Colon (tissue), 2 donors: ENCODE data around the gene GIPC3.

Source experiments
- FAIRE-seq: peaks from 2 replicates; lab custom pipeline; 2012; peaks lifted over from hg19 to GRCh38; lab: Jason Lieb, UNC
- donor health status: control.
- donor health status: control.

Gene GIPC3

DNA sequence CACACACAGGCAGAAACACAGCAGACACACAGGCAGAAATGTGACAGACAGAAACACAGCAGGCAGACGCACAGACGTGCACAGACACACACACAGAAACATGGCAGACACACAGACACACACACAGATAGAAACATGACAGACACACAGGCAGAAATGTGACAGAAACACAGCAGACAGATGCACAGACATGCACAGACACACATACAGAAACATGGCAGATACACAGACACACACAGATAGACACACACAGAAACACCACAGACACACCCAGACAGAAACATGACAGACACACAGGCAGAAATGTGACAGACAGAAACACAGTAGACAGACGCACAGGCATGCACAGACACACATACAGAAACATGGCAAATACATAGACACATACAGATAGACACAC, 20.1 kb downstream of the GIPC3 start:
- FAIRE-seq = no peak

DNA sequence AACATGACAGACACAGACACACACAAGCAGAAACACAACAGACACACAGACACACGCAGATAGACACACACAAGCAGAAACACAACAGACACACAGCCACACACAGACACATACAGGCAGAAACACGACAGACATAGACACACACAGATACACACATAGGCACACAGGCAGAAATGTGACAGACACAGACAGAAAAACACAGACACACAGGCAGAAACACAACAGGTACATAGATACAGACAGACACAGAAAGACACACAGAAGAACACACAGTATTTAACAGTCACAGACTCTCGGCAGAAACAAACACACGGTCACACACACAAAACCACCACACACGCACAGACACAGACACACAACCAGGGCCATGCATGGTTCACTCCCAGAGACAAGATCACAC, 20.5 kb downstream of the GIPC3 start:
- no peak for FAIRE-seq

DNA sequence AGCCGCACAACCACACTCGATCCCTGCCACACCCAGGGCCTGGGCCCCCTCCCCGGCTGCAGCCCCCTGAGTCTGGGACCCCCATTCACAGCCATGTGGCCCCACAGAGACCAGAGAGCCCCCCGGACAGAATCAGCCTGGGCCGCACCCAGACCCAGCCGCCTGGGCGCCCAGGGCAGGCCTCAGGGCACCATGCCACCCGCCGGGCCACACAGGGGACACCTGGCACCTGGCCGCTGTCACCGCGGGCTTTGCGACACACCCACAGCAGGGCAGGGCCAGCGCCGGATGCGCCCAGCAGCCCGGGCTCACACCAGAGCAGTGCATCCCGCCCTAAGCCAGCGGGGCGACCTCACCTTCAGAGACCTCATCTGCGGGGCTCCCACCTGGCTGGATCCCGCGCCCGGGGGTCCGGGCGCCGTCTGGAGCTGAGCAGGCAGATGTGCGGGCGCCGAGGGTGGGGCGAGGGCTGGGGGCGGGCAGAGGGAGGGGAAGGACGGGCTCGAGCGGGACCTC, 21.0 kb downstream of the GIPC3 start:
- no peak for FAIRE-seq

DNA sequence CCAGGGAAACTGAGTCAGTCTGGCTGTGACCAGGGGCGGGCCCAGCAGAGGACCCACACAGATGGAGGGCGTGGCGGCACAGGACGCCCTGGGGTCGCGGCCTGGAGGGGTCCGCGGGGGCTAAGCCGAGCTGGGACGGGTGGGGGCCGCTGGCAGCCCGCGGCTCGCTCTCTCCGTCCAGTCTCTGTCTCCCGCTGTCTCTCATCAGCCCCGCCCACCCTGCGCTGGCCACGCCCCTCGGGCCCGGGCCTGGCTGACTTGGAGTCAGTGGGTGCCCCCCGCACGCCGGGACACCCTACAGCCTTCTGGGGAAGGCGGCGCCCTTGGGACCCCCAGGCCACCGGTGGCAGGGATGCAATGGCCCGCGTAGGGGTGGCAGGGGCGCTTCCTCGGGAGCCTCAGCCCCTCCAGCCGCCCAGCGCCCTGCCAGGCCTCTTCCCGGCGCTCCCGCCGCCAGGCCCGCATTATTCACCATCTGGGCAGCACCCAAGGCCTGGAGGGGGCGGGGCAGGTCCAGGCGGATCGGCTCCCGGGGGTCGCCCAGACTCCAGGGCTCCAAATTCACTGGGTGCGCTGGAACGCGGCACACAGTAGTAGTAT, 21.5 kb downstream of the GIPC3 start, which contains the start of gene TBXA2R:
TBXA2R (minus strand) TSS at position 186 of the 600 bp plus-strand sequence. CDS start 6,241 bp downstream, outside the sequence.
- no peak for FAIRE-seq

DNA sequence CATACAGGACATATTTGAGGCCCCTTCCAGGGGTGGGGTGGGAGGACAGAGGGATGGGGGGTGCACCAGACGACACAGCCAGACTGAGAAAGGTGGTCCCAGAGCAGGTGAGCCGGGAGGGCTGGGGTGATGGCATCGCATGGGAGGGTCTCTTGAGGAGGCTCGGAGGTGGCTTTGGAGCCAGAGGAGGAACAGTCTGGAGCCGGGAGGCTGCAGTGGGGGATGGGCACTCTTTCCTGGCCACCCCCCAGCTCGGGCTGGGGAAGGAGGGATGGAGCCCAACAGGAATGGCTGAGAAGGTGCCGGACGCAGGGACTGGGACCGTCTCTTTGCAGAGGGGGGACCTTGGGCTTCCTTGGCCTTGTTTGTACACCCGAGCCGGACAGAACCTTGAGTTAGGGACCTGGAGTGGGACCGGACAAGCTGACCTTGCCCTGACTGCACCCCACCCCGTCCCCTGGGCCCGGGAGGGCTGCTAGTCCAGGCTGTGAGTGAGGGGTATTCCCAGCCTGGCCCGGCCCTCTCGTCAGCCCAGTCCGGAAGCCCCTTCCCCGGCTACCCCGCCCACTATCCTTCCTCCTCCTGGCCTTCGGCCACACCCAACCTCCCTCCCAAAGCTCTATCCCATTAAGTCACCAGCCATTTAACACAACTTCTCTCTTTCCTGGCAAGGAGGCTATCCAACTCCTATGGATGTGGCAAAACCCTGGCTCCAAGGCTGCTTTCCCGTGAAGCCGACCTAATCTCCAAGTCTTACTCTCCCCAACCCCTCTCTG, 22.2 kb downstream of the GIPC3 start:
- no peak for FAIRE-seq

DNA sequence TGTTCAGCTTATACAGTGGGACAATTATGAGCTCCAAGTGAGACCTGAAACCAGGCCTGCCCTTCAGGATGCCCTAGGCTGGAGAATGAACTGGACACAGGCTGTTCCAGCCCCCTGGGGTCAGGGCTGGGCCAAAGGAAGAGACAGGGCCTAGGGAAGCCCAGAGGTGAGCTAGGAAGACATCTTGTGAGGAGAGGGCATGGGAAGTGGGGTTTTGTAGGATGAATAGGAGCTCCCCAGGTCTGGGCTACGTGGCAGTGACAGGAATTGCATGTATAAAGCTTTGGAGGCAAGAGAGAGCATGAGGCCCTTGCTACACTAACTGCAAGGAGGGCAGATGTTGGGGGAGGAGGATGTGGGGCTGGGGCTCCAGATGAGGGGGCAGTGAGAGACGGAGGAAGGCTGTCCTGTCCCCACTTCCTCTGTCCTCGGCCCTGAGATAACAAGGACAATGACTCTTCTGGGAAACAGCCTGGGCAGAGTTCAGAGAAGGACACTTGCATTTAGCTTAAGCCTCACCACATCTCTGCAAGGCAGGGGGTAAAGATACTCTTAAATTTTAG, 22.9 kb downstream of the GIPC3 start:
- no peak for FAIRE-seq

DNA sequence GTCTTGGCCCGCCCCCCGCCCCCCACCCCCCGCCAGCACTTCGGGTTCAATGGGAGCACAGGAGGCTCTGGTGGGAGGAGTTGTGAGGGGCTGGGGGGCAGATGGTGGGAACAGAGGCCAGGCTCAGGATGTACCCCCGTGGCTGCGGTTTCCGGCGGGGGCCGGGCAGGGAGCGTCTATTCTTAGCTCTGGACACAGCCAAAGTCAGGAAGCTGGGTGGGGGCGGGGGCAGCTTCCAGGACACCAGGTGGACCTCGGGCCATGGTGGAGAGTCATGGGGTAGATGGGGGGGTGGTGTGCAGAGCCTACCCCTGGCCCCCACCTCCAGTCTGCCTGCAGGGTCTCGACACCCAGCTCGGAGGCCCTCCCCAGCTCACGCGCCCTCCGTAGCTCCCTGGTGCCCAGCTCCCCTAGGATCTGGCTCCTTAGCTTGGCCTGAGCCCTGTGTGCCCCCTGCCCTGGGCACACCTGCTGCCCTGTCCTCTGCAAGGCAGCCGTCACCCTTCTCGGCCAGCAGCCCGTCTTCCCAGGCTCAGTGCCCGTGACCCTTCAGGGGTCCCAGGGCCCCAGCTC, 23.6 kb downstream of the GIPC3 start:
- FAIRE-seq = no peak

DNA sequence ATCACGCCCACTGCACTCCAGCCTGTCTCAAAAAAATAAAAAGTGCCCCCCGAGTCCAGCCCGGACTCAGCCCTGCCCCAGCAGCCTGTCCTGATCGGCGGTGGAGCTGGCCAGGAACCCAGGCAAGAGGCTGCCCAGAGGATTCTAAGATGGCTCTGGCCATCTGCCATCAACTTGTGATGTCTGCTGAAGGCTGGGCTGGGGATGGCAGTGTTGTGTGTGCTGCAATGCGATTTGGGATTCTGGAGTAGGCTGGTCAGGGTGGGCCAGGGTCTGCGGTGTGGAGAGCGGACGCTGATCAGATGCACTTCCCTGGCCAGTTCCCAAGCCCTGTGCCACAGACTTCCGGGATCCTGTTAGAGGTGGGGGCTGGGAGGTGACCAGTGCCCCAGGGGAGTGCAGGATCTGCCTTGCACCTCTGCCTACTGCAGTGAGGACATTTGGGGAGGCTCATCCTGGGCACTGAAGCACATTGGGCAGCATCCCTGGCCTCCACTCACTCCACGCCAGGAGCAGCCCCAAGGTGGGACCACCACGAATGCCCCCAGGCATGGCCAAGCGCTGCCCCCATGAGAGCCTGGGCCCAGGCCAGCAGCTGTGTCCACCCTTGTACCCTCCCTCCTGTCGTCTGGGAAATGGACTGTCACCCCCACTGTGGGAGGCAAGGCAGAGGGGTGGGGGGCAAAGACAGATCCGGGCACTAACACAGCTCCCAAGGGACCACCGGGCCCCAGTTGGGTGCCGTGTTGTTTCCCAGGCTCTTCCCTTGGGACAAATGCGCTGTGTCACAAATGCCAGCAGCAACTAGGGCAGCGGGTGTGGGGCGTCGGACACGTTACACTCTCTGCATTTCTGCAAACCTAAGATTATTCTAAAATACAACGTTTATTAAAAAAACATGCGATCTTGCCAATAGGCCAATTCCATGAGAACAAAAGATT, 24.8 kb downstream of the GIPC3 start:
- no peak for FAIRE-seq

DNA sequence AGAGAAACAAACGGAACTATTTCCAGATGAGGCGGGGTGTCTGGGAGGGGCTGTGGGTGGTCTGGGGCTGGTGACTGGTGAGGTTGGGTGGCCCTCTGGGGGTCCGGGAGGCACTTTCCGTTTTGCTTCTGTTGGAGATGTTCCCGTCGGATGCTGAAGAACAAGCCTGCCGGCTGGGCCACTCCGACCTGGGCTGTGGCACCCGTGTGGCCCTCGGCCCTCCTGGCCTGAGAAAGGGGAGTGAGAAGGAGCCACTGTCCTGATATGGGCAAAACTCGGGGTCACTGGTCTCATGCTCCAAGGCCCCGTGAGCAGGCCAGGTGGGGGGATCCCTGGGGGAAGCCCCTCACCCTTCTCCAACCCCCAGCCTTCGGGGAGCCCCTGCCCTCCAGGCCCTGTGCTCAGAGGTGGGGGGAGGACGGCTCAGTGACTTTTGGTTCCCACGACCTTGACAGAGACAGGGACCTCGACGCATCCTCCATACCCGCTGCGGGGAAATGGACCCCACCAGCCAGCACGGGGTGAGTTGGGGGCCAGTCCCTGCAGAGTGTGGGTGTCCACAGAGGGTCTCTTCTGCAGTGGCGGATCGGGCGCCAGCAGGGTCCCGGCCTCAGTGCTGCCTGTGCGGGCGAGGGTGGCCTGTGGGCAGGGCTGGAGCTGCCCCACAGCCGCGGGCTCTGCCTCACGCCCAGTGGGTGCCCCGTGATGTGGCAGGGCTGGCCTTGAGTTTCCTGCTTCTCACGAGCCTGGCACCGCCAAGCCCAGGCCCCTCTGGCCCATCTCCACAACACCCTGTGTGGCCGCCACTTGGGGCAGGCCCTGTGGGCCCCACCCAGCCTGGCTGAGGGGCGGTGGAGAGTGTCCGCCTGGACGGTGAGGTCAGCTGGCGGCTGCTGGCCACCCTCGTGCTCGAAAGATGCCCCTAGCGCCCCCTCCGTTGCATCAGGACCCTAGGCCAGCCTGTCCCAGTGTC, 25.8 kb downstream of the GIPC3 start:
- FAIRE-seq = no peak

DNA sequence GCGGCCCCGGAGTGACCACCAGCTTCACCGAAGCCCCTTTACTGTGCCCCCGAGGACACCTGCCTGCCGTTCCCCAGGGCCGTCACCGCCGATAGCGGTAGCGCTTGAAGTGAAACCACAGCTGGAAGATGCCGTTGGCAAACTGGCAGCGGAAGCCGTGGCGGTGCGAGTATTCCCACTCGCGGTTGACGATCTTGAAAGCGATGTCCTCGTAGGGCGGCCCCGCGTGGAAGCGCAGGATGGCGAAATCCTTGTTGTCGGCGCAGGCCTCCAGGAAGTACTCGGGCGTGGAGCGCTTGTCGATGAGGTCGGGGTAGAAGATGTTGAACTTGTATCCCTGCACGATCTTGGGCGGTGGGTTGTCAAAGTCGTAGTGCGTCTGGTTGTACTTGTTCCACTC, 26.6 kb downstream of the GIPC3 start:
- no peak for FAIRE-seq

DNA sequence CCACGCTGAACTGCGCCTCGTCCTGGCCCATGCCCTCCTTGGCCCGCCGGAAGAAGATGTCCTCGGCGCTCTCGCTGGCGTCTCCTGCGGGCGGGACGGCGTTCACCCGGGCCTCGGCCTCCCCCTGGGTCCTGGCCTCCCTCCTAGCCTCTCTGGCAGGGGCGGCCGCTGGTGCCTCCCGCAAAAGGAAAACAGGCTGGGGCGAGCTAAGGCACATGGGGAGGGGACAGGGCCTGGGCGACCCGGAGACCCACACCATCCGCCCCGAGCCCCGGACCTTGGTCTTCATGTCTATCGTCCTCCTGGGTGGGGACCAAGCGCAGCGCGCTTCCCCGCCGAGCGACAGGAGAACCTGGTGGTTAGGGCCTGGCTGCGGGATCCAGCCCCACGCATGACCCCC, 27.1 kb downstream of the GIPC3 start:
- no peak for FAIRE-seq

DNA sequence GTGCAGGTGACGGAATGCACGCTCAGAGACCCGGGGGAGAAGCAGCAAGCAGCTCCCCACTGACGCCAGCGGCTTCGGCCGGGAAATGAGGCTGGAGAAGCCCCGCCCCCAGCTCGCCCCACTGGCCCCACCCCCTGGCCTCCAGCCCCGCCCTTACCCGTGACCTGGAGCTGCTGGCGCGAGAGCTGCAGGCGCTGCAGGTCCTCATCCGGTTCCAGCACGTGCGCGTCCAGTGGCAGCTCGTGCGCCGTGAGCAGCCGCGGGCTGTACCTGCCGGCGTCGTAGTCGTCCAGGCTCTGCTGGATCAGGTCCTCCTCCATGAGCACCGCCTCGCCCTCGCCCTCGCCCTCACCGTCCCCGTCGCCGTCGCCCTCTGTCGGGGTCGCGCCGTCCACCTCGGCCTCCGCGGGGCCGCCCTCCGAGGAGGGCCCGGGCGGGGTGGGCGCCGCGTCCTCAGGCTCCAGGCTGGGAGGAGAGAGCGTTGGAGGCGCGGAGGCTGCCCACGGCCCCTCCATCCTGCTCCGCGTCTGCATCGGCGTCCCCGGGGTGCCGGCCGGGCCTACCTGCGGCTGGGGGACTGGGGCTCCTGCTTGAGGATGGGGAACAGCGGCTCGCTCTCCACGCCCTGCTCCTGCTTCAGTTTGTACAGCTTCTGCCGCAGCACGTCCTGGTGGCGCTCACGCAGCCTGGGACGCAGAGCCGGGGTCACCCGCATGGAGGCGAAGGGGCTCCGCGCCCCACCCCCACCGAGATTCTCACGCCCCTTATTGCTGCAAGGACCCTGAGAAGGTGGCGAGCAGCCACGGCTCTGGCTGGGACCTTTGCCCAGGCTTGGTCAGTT, 27.8 kb downstream of the GIPC3 start:
- FAIRE-seq = no peak

DNA sequence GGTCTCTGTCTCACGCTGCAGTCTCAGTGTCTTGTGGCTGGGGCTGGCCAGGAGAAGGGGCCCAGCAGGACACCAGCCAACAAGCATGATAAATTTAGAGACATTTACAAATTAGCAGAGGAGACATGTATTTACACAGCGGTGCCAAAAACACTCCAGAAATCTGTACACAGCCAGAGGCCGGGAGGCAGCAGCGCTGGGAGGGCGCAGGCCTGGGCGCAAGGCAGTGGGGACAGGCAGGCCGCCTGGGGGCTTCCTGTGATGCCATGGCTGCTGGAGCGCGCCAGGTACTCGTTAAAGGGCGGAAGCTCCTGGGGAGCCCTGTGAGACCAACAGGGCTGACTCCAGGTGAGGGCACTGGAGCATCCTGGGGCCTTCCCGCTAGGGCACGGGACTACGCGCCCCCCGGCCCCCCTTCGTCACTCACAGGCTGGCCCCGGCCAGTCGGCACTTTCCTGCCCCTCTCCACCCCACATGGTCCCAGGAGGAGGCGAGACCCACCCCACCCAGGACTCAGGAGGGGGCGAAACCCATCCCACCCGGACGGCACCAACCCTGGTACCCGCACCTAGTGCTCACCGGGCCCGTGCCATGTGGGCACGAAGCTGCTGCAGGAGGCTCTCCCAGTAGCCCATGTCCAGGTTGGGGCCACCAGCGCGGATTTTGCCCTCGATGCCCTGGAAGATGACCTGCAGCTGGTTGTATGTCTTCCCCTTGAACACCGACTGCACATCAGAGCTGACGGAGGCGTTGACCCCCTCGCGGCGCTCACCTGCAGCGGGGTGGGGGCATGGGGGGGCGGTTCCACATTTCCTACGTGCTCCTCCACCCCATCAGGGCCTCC, 28.8 kb downstream of the GIPC3 start:
- FAIRE-seq = no peak

DNA sequence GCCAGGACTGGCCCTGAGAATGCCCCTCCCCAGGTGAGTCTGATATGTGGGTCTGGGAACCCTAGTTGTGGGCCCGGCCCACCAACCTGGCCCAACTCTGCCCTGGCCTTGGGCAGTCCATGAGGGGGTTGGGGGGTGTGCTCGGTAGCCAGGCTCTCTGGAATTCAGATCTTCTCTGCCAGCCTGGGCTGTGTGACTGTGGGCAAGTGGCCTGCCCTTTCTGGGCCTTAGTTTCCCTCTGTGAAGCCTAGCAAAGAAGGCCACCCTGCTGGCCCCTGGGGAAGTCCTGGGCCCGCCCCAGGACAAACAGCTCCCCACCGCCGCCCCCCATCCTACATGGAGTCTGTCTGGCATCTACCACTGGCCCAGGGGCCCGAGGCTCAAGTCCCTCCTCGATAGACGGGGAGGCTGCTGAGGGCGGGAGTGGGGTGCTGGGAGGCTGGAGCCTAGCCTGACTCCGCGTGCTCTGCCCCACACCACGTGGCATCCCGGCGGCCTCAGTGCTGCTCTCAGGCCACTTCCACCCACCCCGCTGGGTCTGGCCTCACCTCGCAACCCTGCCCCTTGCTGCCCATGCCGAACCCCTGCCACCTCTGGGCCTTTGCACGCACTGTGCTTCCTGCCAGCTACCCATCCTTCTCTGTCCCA, 29.7 kb downstream of the GIPC3 start:
- FAIRE-seq = no peak

DNA sequence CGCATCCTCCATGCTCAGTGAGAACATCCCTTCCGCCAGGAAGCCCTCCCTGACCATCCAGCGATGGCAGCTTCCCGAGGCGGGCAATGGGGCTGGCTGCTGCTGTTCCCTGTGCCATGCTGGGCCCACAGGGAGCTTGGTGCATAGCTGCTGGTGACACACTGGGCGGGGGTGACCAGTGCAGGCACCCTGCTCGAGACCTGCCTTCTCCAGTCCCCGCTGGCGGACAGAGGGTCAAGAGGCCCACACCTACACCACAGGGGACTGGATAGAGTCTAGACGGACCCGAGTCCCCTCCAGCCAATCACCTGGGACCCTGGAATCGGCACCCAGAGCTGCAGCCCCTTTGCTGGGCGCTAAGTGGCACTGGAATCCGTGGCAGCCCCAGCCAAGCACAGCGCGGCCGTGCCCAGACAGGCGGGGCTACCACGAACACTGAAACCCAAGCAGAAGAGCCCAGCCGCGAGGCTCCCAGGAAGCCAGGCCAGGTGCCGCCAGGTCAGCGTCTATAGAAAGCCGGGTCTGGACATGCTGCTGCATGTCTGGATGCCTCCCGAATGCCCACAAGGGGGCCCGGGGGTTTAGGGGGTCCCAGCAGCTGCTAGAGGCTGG, 30.4 kb downstream of the GIPC3 start:
- FAIRE-seq = no peak

DNA sequence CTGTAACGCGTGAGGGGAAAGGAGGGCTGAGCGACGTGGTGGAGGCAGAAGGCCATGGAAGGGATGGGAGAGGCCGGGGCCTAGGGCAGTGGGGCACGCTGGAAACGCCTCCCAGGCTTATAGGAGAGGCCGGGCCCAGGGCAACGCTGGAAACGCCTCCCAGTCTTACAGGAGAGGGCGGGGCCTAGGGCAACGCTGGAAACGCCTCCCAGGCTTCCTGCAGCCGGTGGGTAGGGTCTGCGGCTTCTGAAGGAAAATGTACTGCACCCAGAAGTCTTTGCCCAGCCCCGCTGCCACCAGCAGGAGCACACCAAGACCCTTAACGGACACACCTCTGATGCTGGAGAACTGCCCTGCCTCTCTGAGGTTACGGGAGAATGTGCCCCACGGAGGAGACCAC, 32.2 kb downstream of the GIPC3 start:
- no peak for FAIRE-seq

DNA sequence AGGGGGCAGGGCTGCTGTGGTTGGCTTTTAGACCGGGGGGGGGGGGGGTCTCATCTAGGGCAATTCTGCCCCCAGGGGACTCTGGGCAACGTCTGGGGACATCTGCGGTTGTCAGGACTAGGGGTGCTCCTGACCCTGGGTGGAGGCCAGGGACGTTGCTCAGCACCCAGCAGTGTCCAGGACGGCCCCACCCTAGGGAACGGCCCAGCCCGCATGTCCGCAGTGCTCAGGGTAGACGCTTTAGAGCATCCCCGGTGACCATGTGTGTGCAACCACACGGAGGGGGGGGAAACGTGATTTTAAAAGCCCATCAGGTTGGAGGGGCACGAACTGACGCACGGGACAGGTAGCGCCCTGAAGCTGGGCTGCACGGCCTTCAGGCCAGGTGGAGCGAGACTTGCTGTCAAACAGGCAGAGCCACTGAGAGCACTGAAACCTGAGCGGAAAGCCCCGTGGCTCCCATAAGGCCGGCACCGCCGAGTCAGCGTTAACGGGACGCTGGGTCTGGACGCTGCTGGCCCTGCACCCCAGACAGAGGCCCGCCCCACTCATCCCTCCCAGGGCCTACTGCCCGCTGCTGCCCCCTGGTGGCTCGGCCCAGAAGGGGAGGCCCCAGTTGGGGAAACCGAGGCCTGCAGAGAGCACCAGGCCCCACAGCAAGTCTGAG, 33.0 kb downstream of the GIPC3 start:
- FAIRE-seq = no peak
